Testis (tissue), 2 donors: Measurements from ENCODE around the gene MUC13.

Experiments used
- CTCF ChIP-seq, 3 experiments: fragments of 450-650 bp in 2 of 3; fragments of 200-600 bp in 1 of 3; sonication (generic) in 1 of 3; IDR thresholded peaks; one replicate each; pipeline ENCODE4 v1.5.1; 2016 to 2019; ENCODE audit warnings: antibody characterized with exemption in 3 of 3, mild to moderate bottlenecking in 2 of 3, moderate library complexity in 1 of 3
- POLR2A ChIP-seq: fragments of 450-650 bp; IDR thresholded peaks from one replicate; pipeline ENCODE4 v1.6.1; 2017; ENCODE audit warnings: antibody characterized with exemption, mild to moderate bottlenecking, moderate library complexity

GRCh38 chr3:124915254-124915653 is 19.3 kb downstream of the MUC13 start:
- TF ChIP-seq POLR2A (no peak), CTCF (IDR thresholded peaks at IDR 0.05) (no peak)
